ENCODE data around the gene GPAT2.
"Not testable (repeated sequence)": the region's sequence is repeated elsewhere in the genome, so short reads cannot be mapped to it uniquely, and the experiment has no call there.

The GPAT2 gene

GRCh38 chr2:96024336-96025193, 10.2 kb downstream of the GPAT2 start:
- no peak for DNase-seq (ENCODE audit: low read depth in 2 of 2, low spot score in 1 of 2)

GRCh38 chr2:96023701-96024100, 11.0 kb downstream of the GPAT2 start:
- not testable (repeated sequence) for DNase-seq (ENCODE audit: low read depth in 2 of 2, low spot score in 1 of 2)

- peak in 1 of 2 donors; percentile 43 for DNase-seq (ENCODE audit: low read depth in 2 of 2, low spot score in 1 of 2)
These were observed 11.8 kb downstream of the GPAT2 start for GRCh38 chr2:96022701-96023447.

- not testable (repeated sequence) for DNase-seq (ENCODE audit: low read depth in 2 of 2, low spot score in 1 of 2)
These were observed 12.6 kb downstream of the GPAT2 start for GRCh38 chr2:96022126-96022525.

GRCh38 chr2:96021142-96021541, 13.6 kb downstream of the GPAT2 start:
- DNase-seq (ENCODE audit: low read depth in 2 of 2, low spot score in 1 of 2), result not testable (repeated sequence)

GRCh38 chr2:96019909-96020590, 14.7 kb downstream of the GPAT2 start:
- DNase-seq (ENCODE audit: low read depth in 2 of 2, low spot score in 1 of 2), result not testable (repeated sequence)

- DNase-seq (ENCODE audit: low read depth in 2 of 2, low spot score in 1 of 2), result not testable (repeated sequence)
These were observed 18.4 kb downstream of the GPAT2 start for GRCh38 chr2:96016321-96016720.

- not testable (repeated sequence) for DNase-seq (ENCODE audit: low read depth in 2 of 2, low spot score in 1 of 2)
These were observed 21.9 kb downstream of the GPAT2 start for GRCh38 chr2:96012792-96013264.

GRCh38 chr2:96012086-96012791, 22.5 kb downstream of the GPAT2 start:
- DNase-seq (ENCODE audit: low read depth in 2 of 2, low spot score in 1 of 2), result not testable (repeated sequence)

GRCh38 chr2:96011129-96011455, 23.6 kb downstream of the GPAT2 start:
- DNase-seq (ENCODE audit: low read depth in 2 of 2, low spot score in 1 of 2), result not testable (repeated sequence)

GRCh38 chr2:96010320-96011128, 24.2 kb downstream of the GPAT2 start:
- DNase-seq (ENCODE audit: low read depth in 2 of 2, low spot score in 1 of 2), result peak; percentile 93 to 94

GRCh38 chr2:96009833-96010232, 24.9 kb downstream of the GPAT2 start:
- not testable (repeated sequence) for DNase-seq (ENCODE audit: low read depth in 2 of 2, low spot score in 1 of 2)

- DNase-seq (ENCODE audit: low read depth in 2 of 2, low spot score in 1 of 2), result not testable (repeated sequence)
These were observed 26.7 kb downstream of the GPAT2 start for GRCh38 chr2:96008051-96008450.

GRCh38 chr2:96006248-96006647, 28.5 kb downstream of the GPAT2 start:
- DNase-seq (ENCODE audit: low read depth in 2 of 2, low spot score in 1 of 2), result not testable (repeated sequence)

GRCh38 chr2:95992520-95993272, 42.0 kb downstream of the GPAT2 start:
- DNase-seq (ENCODE audit: low read depth in 2 of 2, low spot score in 1 of 2), result not testable (repeated sequence)

GRCh38 chr2:95992102-95992501, 42.6 kb downstream of the GPAT2 start:
- not testable (repeated sequence) for DNase-seq (ENCODE audit: low read depth in 2 of 2, low spot score in 1 of 2)

- DNase-seq (ENCODE audit: low read depth in 2 of 2, low spot score in 1 of 2), result not testable (repeated sequence)
These were observed 43.2 kb downstream of the GPAT2 start, which contains the start of gene ANKRD36C for GRCh38 chr2:95991351-95992094. TSS of gene ANKRD36C (minus strand) at chr2:95991824. CDS start at chr2:95991708, 116 bp downstream.

GRCh38 chr2:95990884-95991283, 43.8 kb downstream of the GPAT2 start:
- not testable (repeated sequence) for DNase-seq (ENCODE audit: low read depth in 2 of 2, low spot score in 1 of 2)

Measured in stimulated activated CD8-positive, alpha-beta memory T cell treated with anti-CD3 and anti-CD28 coated beads, Interleukin-4, amount 100 ng/mL, for 4 hours (primary cell).